PC-9 (cell line): ENCODE results near the gene PITPNM3. TPM values are rescaled to one million over a fixed set of nuclear protein-coding genes. Genes with fewer than 3 reads are reported as not detected.

ENCODE experiments used
- BruUV-seq: library from RNA; stranded (reverse); fragments of 400-500 nt; replicated peaks from 2 replicates; lab custom pipeline; 2021; lab: Mats Ljungman, UMichigan
- CTCF ChIA-PET: fragments of 300-600 bp; sonication (Branson Sonifier 250); formaldehyde crosslinking; loops from one replicate; lab custom pipeline; 2022; ENCODE audit warnings: antibody characterized with exemption; lab: Charles Lee
- POLR2A ChIA-PET: fragments of 300-600 bp; sonication (Branson Sonifier 250); formaldehyde crosslinking; loops from one replicate; lab custom pipeline; 2022; ENCODE audit warnings: antibody characterized with exemption; ENCODE audit not compliant: unreplicated experiment; lab: Charles Lee
- DNase-seq, 2 experiments: peaks; one replicate each; pipeline versions ENCODE4 v3.0.0 to v3.0.0-alpha.2; 2015 to 2022; ENCODE audit warnings: mixed read lengths in 1 of 2
- H2AFZ ChIP-seq: fragments of 200-600 bp; sonication (generic); 2 replicates; pipeline ENCODE4 v1.8.1; 2017; ENCODE audit warnings: antibody characterized with exemption
- H3F3A ChIP-seq: fragments of 200-600 bp; sonication (generic); 2 replicates; pipeline ENCODE4 v1.8.1; 2017; ENCODE audit warnings: antibody characterized with exemption, mild to moderate bottlenecking, low read depth; ENCODE audit not compliant: insufficient read depth
- H3K27ac ChIP-seq: fragments of 200-600 bp; sonication (generic); 2 replicates; pipeline ENCODE4 v1.6.1; 2016; ENCODE audit warnings: mixed run types
- H3K27me3 ChIP-seq: fragments of 200-600 bp; sonication (generic); 2 replicates; pipeline ENCODE4 v1.6.1; 2016; ENCODE audit warnings: low read depth, mixed run types; ENCODE audit not compliant: insufficient read depth
- H3K36me3 ChIP-seq: fragments of 200-600 bp; sonication (generic); 2 replicates; pipeline ENCODE4 v1.6.1; 2016; ENCODE audit warnings: low read depth, mixed run types
- H3K4me1 ChIP-seq: fragments of 200-600 bp; sonication (generic); replicated peaks from 2 replicates; pipeline ENCODE4 v1.6.1; 2016; ENCODE audit warnings: mixed run types; ENCODE audit not compliant: insufficient read depth
- H3K4me2 ChIP-seq: fragments of 200-600 bp; sonication (generic); 2 replicates; pipeline ENCODE4 v1.6.1; 2017; ENCODE audit warnings: mixed run types
- H3K4me3 ChIP-seq: fragments of 200-600 bp; sonication (generic); 2 replicates; pipeline ENCODE4 v1.6.1; 2016; ENCODE audit warnings: mixed run types
- H3K79me2 ChIP-seq: fragments of 200-600 bp; sonication (generic); 2 replicates; pipeline ENCODE4 v1.6.1; 2017; ENCODE audit warnings: low read depth, mixed run types
- H3K9me2 ChIP-seq: fragments of 200-600 bp; sonication (generic); 2 replicates; pipeline ENCODE4 v1.8.1; 2017; ENCODE audit warnings: mild to moderate bottlenecking; ENCODE audit not compliant: insufficient read depth
- H3K9me3 ChIP-seq: fragments of 200-600 bp; sonication (generic); 2 replicates; pipeline ENCODE4 v1.8.1; 2016; ENCODE audit warnings: low read depth; ENCODE audit not compliant: insufficient read depth
- H4K20me1 ChIP-seq: fragments of 200-600 bp; sonication (generic); 2 replicates; pipeline ENCODE4 v1.8.1; 2017; ENCODE audit not compliant: insufficient read depth
- CTCF ChIP-seq: fragments of 200-600 bp; sonication (generic); conservative IDR thresholded peaks from 2 replicates; pipeline ENCODE4 v1.6.1; 2017; ENCODE audit warnings: mixed run types, antibody characterized with exemption, mild to moderate bottlenecking, moderate library complexity
- EZH2 ChIP-seq: fragments of 200-600 bp; sonication (generic); IDR thresholded peaks from 2 replicates; pipeline ENCODE4 v1.8.0; 2017; ENCODE audit warnings: antibody characterized with exemption, low read depth
- intact Hi-C: fragments of 100-400 bp; cut with micrococcal nuclease; formaldehyde crosslinking; loops from one replicate; pipeline ENCODE4 v1.10.0; 2022; ENCODE audit not compliant: unreplicated experiment
- total RNA-seq: library from RNA; stranded (reverse); gene quantifications from 2 replicates; pipeline ENCODE4 v1.2.3, GENCODE V29; 2021

The PITPNM3 gene
- total RNA-seq, 1 experiment from 2014 or later: 16.9 TPM

GRCh38 chr17:6591599-6592158 lies 35.3 kb upstream of the PITPNM3 start:
- H3K4me3 ChIP-seq: no peak overlapping the region
- no peaks in the 10 kb centered on the region for H3F3A ChIP-seq
- H4K20me1 ChIP-seq: no peaks in the 10 kb centered on the region
- no peaks in the 10 kb centered on the region for H3K79me2 ChIP-seq
- H3K27me3 ChIP-seq: no peaks in the 10 kb centered on the region
- H2AFZ ChIP-seq: no peak overlapping the region
- no peaks in the 10 kb centered on the region for H3K9me2 ChIP-seq
- no peak for DNase-seq
- H3K4me1 ChIP-seq: no peaks in the 10 kb centered on the region
- peaks cover 49% of the 10 kb centered on the region for H3K36me3 ChIP-seq
- no peak for TF ChIP-seq EZH2
- no peak for TF ChIP-seq CTCF
- BruUV-seq: no TSS peak
- intact Hi-C loops: loop anchor here (5.0 kb wide), 1 partner anchor 36 kb away; no protein-coding TSS in a partner anchor
- no peak overlapping the region for H3K27ac ChIP-seq
- CTCF ChIA-PET: interaction anchor here (0.6 kb wide), 1 partner anchor 1278 kb away, joined by 6 read pairs; no protein-coding TSS in a partner anchor
- H3K9me3 ChIP-seq: no peaks in the 10 kb centered on the region
- no peak overlapping the region for H3K4me2 ChIP-seq
- POLR2A ChIA-PET: no interaction called here

- Histone ChIP-seq H3K27ac (no peak overlapping the region), H2AFZ (no peak overlapping the region), H3K4me3 (no peak overlapping the region), H3K9me3 (no peaks in the 10 kb centered on the region), H3F3A (no peaks in the 10 kb centered on the region), H3K36me3 (peaks cover 57% of the 10 kb centered on the region), H4K20me1 (no peaks in the 10 kb centered on the region; the same call in 1 of the 2 replicates), H3K4me1 (no peaks in the 10 kb centered on the region), H3K4me2 (no peak overlapping the region), H3K79me2 (no peaks in the 10 kb centered on the region), H3K27me3 (no peaks in the 10 kb centered on the region), H3K9me2 (no peaks in the 10 kb centered on the region)
- no TSS peak for BruUV-seq
- ChIA-PET CTCF (no interaction called here), POLR2A (no interaction called here)
- DNase-seq: no peak
- no peak for TF ChIP-seq EZH2
- TF ChIP-seq CTCF: no peak
- intact Hi-C loops: no loop called here
Measured at GRCh38 chr17:6589266-6589946, 33.1 kb upstream of the PITPNM3 start.

- POLR2A ChIA-PET: no interaction called here
Measured at GRCh38 chr17:6588165-6588564, 31.8 kb upstream of the PITPNM3 start.

More at GRCh38 chr17:6588165-6588564, 31.8 kb upstream of the PITPNM3 start:
- Histone ChIP-seq H3K4me2 (no peak overlapping the region), H3K4me1 (no peaks in the 10 kb centered on the region), H3K27me3 (no peaks in the 10 kb centered on the region), H3F3A (no peaks in the 10 kb centered on the region), H4K20me1 (no peaks in the 10 kb centered on the region; the same call in 1 of the 2 replicates), H3K9me2 (no peaks in the 10 kb centered on the region), H3K27ac (no peak overlapping the region), H3K36me3 (peaks cover 64% of the 10 kb centered on the region), H2AFZ (no peak overlapping the region), H3K9me3 (no peaks in the 10 kb centered on the region), H3K4me3 (no peak overlapping the region), H3K79me2 (no peaks in the 10 kb centered on the region)
- BruUV-seq: no TSS peak
- no peak for DNase-seq
- TF ChIP-seq EZH2 (no peak), CTCF (no peak)
- intact Hi-C loops: no loop called here
- CTCF ChIA-PET: no interaction called here
